PC-9 (cell line): Measurements from ENCODE around the gene EPHB2.

Source experiments
- EZH2 ChIP-seq: fragments of 200-600 bp; sonication (generic); IDR thresholded peaks from 2 replicates; pipeline ENCODE4 v1.8.0; 2017; ENCODE audit warnings: antibody characterized with exemption, low read depth
- TF ChIP-seq, protein P1 (sequence below): fragments of 200-600 bp; sonication (generic); conservative IDR thresholded peaks from 2 replicates; pipeline ENCODE4 v1.6.1; 2017; ENCODE audit warnings: mixed run types, antibody characterized with exemption, mild to moderate bottlenecking, moderate library complexity

DNA sequence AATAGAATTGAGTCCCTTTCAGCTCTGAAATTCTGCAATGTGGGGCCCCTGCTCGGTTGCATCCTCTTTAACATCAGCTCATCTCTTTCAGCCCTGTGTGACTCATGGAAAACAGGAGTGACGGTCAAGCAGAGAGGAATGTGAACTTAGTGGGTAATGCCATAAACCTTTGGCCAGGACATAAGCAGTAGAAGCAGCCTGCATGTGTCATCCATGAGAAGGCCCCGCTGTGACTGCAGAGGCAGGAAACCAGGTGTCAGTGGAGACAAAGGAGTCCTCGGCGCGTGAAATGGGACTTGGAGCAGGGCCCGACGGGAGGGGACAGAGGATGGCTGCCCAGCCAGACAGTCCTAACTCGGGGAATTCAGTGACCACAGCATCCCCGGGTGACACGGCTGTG is 21.1 kb upstream of the EPHB2 start:
- TF ChIP-seq, protein P1, sequence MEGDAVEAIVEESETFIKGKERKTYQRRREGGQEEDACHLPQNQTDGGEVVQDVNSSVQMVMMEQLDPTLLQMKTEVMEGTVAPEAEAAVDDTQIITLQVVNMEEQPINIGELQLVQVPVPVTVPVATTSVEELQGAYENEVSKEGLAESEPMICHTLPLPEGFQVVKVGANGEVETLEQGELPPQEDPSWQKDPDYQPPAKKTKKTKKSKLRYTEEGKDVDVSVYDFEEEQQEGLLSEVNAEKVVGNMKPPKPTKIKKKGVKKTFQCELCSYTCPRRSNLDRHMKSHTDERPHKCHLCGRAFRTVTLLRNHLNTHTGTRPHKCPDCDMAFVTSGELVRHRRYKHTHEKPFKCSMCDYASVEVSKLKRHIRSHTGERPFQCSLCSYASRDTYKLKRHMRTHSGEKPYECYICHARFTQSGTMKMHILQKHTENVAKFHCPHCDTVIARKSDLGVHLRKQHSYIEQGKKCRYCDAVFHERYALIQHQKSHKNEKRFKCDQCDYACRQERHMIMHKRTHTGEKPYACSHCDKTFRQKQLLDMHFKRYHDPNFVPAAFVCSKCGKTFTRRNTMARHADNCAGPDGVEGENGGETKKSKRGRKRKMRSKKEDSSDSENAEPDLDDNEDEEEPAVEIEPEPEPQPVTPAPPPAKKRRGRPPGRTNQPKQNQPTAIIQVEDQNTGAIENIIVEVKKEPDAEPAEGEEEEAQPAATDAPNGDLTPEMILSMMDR: no peak
- TF ChIP-seq EZH2: no peak
